GM20431 (cell line): Measurements from ENCODE around the gene SGPP2.
"Not testable (repeated sequence)": the region's sequence is repeated elsewhere in the genome, so short reads cannot be mapped to it uniquely, and the experiment has no call there.

Source experiments
- in situ Hi-C: fragments of 300-500 bp; cut with MseI, MboI; formaldehyde crosslinking; loops from one replicate; pipeline ENCODE4 v1.15.0; 2020; ENCODE audit warnings: low sequenced_read_pairs; ENCODE audit not compliant: unreplicated experiment

SGPP2 gene

DNA sequence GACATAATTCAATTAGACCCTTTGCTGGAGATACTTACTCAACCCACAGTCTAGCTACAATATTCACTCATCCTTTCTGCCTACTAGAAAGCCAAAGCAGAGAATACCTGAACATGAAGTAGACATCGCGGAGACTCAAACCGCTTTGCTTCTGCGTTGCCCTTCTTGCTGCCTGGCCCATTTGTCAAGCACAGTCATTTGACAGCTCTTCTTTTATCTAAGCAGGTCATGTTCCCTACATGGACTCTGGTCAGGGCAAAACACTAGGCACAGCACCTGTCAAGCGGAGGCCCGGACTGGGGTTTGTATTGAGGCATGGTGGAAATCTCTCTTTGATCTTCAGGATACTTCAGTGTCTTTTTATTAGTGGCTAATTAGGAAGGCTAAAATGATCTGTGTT, 141.9 kb downstream of the SGPP2 start:
- in situ Hi-C loops: loop anchor here (10.0 kb wide), 1 partner anchor 251 kb away; no protein-coding TSS in a partner anchor

GRCh38 chr2:222568865-222569264, 144.5 kb downstream of the SGPP2 start:
- in situ Hi-C loops: loop anchor here (10.0 kb wide), 1 partner anchor 254 kb away; no protein-coding TSS in a partner anchor

GRCh38 chr2:222569826-222570225, 145.5 kb downstream of the SGPP2 start:
- in situ Hi-C loops: loop anchor here (10.0 kb wide), 1 partner anchor 255 kb away; no protein-coding TSS in a partner anchor

DNA sequence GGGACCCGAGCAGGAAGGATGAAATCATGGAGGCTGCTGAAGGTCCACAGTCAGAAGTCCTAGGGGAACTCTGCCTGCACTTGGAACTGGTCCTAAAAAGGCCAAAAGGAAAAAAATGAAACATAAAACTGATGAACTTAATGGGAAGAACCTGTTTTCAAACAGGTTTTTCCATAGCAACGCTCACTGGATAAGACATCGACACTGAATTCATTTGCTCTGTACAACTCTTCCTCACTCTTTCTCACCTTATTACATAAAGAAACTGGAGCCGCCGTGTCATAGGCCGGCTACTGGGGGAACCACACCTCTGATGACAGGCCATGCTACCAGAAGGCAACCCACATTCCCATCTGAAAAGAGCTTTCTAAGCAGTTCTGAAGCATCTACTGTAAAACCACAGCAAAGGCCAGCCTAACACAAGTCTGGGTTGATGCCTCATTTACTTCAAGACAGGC, 147.9 kb downstream of the SGPP2 start:
- in situ Hi-C loops: no loop called here

GRCh38 chr2:222572751-222573174, 148.4 kb downstream of the SGPP2 start:
- in situ Hi-C loops: no loop called here

DNA sequence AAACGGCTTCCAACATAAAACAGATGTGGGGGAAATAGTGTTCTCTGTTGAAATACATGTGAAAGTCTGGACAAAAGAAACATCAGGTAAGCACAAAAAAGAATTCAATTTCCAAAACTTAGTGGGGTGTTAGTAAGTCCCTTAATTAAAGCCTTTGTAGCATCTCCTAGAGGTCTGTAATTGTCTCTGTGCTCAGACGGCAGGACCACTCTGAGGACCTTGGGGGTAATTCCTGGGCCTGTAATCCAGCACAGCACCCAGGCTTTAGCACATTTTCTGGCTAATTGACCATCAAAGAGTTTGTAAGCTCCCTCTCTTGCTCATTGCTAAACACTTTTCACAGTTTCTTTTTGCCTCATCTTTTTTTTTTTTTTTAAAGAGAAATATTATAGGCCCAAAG, 151.3 kb downstream of the SGPP2 start:
- in situ Hi-C loops: no loop called here

GRCh38 chr2:222576171-222577081, 152.1 kb downstream of the SGPP2 start:
- in situ Hi-C loops: no loop called here

DNA sequence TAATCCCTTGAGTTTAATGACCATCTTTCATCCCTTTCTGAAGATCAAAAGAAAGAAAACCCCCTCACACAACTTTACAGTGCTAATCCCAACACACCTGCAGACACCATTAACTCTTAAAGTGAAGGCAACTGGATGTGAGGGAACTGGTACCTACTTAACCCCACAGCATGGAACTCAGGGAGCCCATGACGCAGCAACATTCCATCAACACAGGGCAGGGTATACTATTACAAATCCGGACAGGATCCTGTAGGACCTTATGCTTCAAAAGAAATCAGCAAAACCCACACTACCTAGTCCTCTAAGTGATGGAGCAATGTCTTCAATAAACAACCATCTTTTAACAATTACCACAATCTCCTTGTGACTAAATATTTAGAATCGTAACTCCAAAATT, 153.0 kb downstream of the SGPP2 start:
- in situ Hi-C loops: no loop called here

- in situ Hi-C loops: no loop called here
These were observed 158.6 kb downstream of the SGPP2 start for GRCh38 chr2:222582928-222583327.

DNA sequence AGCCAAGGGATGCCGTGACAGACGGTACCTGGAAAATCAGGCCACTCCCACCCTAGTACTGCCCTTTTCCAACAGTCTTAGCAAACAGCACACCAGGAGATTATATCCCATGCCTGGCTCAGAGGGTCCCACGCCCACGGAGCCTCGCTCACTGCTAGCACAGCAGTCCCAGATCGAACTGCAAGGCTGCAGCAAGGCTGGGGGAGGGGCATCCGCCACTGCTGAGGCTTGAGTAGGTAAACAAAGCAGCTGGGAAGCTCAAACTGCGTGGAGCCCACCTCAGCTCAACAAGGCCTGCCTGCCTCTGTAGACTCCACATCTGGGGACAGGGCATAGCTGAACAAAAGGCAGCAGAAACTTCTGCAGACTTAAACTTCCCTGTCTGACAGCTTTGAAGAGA, 160.2 kb downstream of the SGPP2 start:
- in situ Hi-C loops: not testable (repeated sequence)

GRCh38 chr2:222591661-222592060, 167.3 kb downstream of the SGPP2 start:
- in situ Hi-C loops: no loop called here

- in situ Hi-C loops: no loop called here
These were observed 167.8 kb downstream of the SGPP2 start for GRCh38 chr2:222592176-222592575.

DNA sequence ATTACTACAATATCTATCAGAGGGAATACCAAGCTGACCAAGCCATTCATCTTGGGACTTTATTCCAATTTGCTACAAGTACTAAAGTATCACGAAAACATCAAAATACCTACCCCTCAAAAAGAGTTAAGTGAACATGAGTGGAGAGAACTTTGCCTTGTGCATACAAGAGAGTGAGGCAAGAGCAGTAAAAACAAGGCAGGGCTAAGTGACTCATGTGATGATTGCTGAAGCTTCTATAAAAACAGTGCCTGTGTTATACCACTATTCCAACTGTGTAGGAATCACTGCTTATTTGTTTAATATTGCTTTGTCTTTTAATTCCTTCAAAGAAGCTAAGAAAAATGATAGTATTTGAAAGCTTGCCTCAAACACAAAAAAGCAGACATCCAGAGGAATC, 170.3 kb downstream of the SGPP2 start:
- in situ Hi-C loops: no loop called here

GRCh38 chr2:222595581-222595980, 171.2 kb downstream of the SGPP2 start:
- in situ Hi-C loops: no loop called here

GRCh38 chr2:222598611-222599010, 174.3 kb downstream of the SGPP2 start:
- in situ Hi-C loops: no loop called here

GRCh38 chr2:222603501-222603900, 179.2 kb downstream of the SGPP2 start:
- in situ Hi-C loops: no loop called here

DNA sequence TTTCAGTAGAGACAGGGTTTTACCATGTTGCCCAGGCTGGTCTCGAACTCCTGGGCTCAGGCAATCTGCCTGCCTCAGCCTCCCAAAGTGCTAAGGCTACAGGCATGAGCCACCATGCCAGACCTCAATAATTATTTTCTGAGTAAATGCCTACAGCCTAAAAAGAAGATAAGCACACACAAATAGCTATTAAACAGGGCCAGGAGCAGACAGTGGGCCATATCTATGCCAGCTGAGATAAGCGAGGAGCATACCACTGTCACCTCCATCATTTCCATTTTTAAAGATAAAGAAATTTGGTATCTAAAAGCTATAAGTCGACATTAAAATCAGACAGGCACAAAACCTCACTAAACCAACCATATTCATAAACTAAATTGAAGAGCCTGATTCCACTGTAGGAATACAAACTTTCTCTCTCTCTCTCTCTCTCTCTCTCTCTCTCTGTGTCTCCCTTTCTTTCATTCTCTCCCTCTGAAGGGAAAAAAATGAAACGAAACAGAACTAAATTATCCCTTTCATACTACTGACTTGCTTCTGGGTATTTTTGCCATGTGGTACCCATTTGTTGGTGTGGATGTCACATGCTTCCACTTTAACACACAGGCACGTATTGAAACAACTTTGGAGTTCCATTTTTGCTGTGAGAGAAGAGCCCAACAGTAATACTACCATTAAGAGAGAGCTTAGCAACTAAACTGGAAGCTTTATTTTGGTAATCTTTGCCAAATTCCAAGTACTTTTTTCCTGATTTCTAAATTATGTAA, 180.6 kb downstream of the SGPP2 start:
- in situ Hi-C loops: no loop called here

DNA sequence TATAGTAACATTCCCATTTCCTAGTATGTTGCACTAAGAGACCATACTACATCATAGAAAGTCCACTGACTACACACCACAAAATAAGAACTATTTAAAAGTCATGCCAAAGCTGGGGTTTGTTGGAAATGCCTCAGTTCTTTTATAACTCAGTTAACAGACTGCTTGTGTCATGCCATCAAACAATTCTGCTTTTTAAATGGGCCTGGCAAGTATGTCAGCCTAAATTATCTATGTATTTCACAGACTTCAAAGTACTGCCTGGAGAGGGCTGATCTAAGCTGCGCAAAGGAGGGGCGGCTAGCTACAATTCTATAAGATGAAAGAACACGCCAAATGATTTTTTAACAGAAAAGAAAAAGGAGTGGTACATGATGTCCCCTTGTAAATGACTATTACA, 182.0 kb downstream of the SGPP2 start:
- in situ Hi-C loops: no loop called here

GRCh38 chr2:222608081-222608480, 183.7 kb downstream of the SGPP2 start:
- in situ Hi-C loops: no loop called here

DNA sequence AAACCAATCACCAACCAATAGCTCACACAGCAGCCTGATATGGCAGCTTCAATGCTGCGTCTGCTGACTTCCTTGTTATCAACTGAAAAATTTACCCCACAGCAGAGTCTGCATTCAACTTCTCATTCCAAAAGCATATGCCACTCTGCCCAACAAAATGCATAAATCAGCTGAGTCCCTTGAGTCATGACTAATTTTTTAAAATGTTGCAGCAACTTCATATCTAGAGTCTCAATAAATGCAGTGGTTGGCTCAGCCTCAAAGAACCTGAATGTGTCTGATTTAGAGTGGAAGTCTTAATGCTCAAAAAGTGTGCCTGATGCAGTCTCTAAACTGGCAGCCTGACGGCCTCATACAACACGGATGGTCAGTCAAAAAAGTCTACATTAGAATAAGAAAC, 185.0 kb downstream of the SGPP2 start:
- in situ Hi-C loops: no loop called here
